VCaP (cell line): Measurements from ENCODE around the gene PRSS2.
A peak's percentile ranks its signal among the peaks of the same experiment; 100 is the strongest.

Experiments used
- H3K27ac ChIP-seq: fragments of 450-650 bp; 2 replicates; pipeline ENCODE4 v1.5.1; 2017
- TF ChIP-seq, protein P1 (sequence below): fragments of 450-650 bp; conservative IDR thresholded peaks from 2 replicates; pipeline ENCODE4 v1.5.1; 2017; ENCODE audit warnings: mild to moderate bottlenecking, moderate library complexity

PRSS2 gene

DNA sequence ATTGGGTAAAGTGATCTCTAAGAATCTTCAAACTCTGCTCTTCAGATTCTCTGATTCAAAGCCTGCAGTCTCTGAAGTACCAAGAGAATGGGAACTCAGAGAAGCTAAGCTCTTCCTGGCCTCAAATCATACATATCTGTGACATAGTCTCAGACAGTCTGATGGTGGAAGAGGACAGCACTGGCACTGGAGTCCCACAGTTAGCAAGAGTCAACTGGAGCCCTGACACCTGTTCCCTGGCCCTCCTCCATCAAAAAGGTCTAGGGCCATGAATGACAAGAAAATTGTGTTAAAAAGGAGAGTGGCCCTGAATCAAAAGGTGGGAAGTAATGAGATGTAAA lies 37.7 kb downstream of the PRSS2 start:
- TF ChIP-seq, protein P1, sequence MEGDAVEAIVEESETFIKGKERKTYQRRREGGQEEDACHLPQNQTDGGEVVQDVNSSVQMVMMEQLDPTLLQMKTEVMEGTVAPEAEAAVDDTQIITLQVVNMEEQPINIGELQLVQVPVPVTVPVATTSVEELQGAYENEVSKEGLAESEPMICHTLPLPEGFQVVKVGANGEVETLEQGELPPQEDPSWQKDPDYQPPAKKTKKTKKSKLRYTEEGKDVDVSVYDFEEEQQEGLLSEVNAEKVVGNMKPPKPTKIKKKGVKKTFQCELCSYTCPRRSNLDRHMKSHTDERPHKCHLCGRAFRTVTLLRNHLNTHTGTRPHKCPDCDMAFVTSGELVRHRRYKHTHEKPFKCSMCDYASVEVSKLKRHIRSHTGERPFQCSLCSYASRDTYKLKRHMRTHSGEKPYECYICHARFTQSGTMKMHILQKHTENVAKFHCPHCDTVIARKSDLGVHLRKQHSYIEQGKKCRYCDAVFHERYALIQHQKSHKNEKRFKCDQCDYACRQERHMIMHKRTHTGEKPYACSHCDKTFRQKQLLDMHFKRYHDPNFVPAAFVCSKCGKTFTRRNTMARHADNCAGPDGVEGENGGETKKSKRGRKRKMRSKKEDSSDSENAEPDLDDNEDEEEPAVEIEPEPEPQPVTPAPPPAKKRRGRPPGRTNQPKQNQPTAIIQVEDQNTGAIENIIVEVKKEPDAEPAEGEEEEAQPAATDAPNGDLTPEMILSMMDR: no peak
- H3K27ac ChIP-seq: no peak overlapping the region

DNA sequence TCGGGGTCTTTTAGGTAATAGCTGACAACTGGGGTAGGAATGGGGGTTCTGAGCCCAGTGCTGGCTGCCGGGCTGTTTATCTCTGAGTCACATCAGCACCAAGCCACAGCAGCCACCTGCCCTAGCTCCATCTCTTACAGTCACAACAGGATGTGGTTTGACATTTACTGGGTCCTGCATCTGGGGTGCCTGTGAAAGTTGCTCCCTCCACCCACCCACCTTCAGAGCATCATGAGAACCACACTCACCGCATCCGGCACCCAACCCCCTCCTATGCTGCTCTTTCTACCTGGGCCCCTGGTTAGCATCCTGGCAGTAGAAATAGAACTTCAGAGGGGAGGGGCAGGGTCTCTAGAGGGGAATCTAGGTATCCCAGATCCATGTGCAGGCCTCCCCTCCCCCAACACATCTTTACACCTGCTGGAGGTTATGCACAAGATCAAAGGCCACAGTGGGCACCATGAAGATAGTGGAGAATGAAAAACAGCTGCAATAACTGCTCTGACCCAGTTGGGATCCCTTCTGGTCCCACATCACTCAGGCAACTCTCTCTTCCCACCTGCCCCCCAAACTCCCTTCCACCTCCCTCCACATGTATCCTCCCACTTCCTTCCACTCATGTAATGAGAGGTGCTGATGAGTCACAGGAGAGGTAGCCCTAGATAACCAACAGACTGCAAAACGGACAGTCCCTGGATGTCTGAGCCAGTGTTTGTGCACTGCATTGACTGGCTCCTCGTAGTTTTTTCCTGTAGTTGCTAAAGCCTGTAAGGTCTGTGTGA lies 38.2 kb downstream of the PRSS2 start:
- TF ChIP-seq, protein P1: no peak
- no peak overlapping the region for H3K27ac ChIP-seq

DNA sequence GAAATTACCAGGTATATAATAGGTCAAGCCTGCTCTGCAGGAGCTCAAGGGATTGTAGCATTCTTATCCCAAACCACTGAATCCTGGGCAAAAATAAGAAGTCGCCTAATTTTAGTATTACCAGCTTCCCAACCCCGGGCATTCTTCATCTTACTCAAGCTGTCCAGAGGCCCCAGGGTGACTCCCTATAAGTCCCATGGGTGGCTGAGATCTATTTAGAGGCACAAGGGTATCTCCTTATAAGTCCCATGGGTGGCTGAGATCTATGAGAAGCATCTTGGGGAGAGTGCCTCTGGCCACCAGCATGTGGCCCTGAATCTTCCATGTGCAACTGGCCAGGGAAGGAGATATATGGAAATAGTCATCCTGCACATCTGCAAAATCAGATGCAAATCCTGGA lies 38.9 kb downstream of the PRSS2 start:
- no peak overlapping the region for H3K27ac ChIP-seq
- TF ChIP-seq, protein P1: no peak

DNA sequence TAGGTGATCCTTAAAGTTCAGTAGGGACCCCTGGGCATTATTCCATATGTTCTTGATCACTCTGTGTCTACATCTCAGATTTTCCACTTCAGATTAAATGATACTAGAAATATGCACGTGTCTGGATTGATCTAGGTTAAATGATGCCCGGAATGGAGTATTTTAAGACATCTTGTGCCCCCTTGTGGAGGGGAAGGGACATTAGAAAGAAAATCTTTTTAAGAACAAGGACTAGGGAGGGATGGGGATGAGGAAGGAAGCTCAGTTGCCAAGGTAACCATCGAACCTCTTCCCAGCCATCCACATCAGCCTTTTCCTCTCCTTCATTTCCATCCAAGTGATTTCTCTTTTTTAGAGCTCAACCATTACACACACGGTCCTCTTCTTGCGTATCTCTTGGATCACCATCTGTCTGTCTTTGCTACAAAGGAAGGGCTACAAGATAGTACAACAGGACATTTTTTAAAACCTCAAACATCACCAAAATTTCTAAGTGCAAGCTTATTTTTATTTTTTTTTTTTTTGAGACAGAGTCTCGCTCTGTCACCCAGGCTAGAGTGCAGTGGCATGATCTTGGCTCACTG lies 40.5 kb downstream of the PRSS2 start:
- no peak overlapping the region for H3K27ac ChIP-seq
- TF ChIP-seq, protein P1: peak; percentile 82

DNA sequence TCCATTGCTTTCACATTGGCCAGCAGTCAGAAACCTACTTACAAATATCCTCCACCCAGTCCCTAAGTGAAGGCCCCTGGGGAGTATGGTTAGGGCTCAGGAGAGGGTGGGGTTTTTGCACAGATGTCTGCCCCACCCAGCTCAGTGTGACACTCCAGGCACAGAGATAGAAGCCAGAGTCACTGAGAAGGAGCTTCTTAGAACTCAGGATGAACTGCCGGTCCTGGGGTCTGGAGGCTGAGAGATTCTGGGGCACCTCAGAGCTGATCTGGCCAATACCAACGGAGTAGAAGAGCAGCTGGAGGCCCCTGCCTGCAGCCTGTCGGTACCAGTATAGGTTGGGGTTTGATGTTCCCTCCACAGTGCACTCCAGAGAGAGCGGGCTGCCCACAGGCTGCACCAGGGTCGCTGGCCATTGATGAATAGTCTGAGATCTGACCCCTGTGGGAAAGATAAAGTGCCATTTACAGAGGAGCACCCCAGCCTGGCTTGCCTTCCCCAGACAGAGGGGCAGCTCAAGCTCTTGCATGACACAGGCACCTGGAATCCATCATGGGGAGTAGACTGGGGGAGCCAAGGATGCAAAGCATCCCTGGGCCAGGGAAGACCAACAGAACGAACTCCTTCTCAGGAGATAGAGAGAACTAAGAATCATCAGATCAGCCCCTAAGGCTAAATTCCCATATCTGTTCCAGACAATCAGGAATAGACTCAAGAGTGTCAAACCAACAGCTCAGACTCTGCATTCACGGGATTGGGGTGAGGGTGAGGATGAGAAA lies 41.9 kb downstream of the PRSS2 start:
- H3K27ac ChIP-seq: no peak overlapping the region; the same call in 1 of the 2 replicates
- TF ChIP-seq, protein P1: no peak

DNA sequence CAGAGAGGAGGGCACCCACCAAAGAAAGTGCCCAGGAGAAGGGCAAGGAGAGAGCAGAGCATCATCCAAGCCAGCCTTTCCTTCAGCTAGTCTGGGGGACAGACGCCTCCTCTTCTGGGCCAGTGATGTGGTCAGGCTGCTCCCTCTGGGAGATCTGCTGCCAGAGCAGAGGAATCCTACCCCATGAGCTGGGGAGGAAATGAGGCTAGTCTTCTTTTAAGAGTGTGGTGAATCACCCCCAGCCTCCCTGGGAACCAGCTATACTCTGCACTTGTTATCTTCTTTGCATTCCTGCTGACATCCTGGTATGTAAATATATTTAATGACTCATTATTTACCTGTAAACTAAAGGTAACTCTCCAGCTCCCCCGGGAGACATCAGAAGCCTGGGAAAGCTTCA lies 42.5 kb downstream of the PRSS2 start:
- TF ChIP-seq, protein P1: no peak
- no peak overlapping the region; the same call in 1 of the 2 replicates for H3K27ac ChIP-seq

DNA sequence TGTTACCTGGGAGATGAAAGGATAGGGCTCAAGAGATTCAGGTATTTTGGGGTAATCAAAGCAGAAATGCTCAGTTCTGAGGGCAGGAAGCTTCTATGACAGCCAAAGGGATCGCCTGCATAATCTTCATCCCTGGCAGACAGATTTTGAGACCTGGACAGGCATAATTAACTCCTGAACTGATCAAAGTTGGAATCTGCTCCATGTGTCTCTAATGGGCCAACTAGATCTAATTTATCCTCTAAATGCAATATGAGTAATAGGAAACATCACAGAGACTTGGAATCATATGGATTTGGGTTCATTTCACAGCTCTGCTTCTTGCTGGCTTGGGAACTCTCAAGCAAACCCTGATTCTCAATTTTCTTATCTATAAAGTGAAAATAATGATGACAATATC lies 42.9 kb downstream of the PRSS2 start:
- TF ChIP-seq, protein P1: no peak
- H3K27ac ChIP-seq: peak overlapping the region; percentile 53
